HEK293 (cell line): ENCODE results near the gene KLHL13.

ENCODE experiments used
- CTCF ChIA-PET: fragments of 350-600 bp; formaldehyde crosslinking; extraction: SDS; loops from one replicate; lab custom pipeline; 2021; ENCODE audit warnings: antibody characterized with exemption; lab: Yijun Ruan, JAX
- POLR2A ChIA-PET: fragments of 300-600 bp; formaldehyde crosslinking; extraction: SDS; loops from one replicate; lab custom pipeline; 2020; ENCODE audit warnings: antibody characterized with exemption, inconsistent platforms; lab: Yijun Ruan, JAX
- H3K27ac ChIP-seq: fragments of 200-500 bp; sonication (Bioruptor generic); 2 replicates; pipeline ENCODE4 v1.5.1; 2014; ENCODE audit warnings: low read depth, low read length, control low read depth, inconsistent platforms; ENCODE audit errors: extremely low read depth
- H3K36me3 ChIP-seq, 2 experiments: fragments of 200-500 bp in 1 of 2; sonication (Bioruptor generic) in 1 of 2; 1 replicate in 1 of 2; 2 replicates in 1 of 2; pipeline ENCODE4 v1.5.1; 2014 to 2017; ENCODE audit warnings: inconsistent platforms in 2 of 2, low read length in 2 of 2; ENCODE audit not compliant: control insufficient read depth in 2 of 2, insufficient read depth in 1 of 2
- H3K4me1 ChIP-seq: fragments of 200-500 bp; sonication (Bioruptor generic); 2 replicates; pipeline ENCODE4 v1.5.1; 2014; ENCODE audit warnings: mild to moderate bottlenecking, low read length, inconsistent platforms; ENCODE audit not compliant: control insufficient read depth, insufficient read depth
- H3K4me3 ChIP-seq: 2 replicates; pipeline ENCODE4 v1.5.1; 2011; ENCODE audit warnings: low read depth, mild to moderate bottlenecking, control low read depth, low read length, moderate library complexity
- H3K9me3 ChIP-seq: fragments of 200-500 bp; sonication (Bioruptor generic); 2 replicates; pipeline ENCODE4 v1.5.1; 2014; ENCODE audit warnings: low read depth, low read length, inconsistent platforms; ENCODE audit not compliant: control insufficient read depth, insufficient read depth
- BCL11B ChIP-seq: fragments of 450-650 bp; formaldehyde crosslinking; IDR thresholded peaks from 2 replicates; pipeline ENCODE4 v1.5.1; 2016; ENCODE audit warnings: low read depth, missing biosample characterization, missing genetic modification characterization
- FEZF1 ChIP-seq: fragments of 450-650 bp; formaldehyde crosslinking; IDR thresholded peaks from 2 replicates; pipeline ENCODE4 v1.5.1; 2016; ENCODE audit warnings: missing biosample characterization, missing genetic modification characterization
- KLF17 ChIP-seq: fragments of 450-650 bp; formaldehyde crosslinking; IDR thresholded peaks from 2 replicates; pipeline ENCODE4 v1.5.1; 2016; ENCODE audit warnings: missing biosample characterization, missing genetic modification characterization
- KLF7 ChIP-seq: fragments of 450-650 bp; formaldehyde crosslinking; IDR thresholded peaks from 2 replicates; pipeline ENCODE4 v1.5.1; 2016; ENCODE audit warnings: missing biosample characterization, missing genetic modification characterization, borderline replicate concordance
- SALL2 ChIP-seq: fragments of 450-650 bp; formaldehyde crosslinking; IDR thresholded peaks from 2 replicates; pipeline ENCODE4 v1.5.0; 2017; ENCODE audit warnings: missing biosample characterization, mild to moderate bottlenecking, missing genetic modification characterization, borderline replicate concordance
- YY1 ChIP-seq: fragments of 450-650 bp; formaldehyde crosslinking; IDR thresholded peaks from 2 replicates; pipeline ENCODE4 v1.5.1; 2018; ENCODE audit warnings: missing biosample characterization, missing genetic modification characterization
- ZNF10 ChIP-seq: fragments of 450-650 bp; formaldehyde crosslinking; IDR thresholded peaks from 2 replicates; pipeline ENCODE4 v1.5.1; 2017; ENCODE audit warnings: missing biosample characterization, missing genetic modification characterization
- ZNF169 ChIP-seq: fragments of 450-650 bp; formaldehyde crosslinking; IDR thresholded peaks from 2 replicates; pipeline ENCODE4 v1.5.1; 2016; ENCODE audit warnings: missing biosample characterization, missing genetic modification characterization
- ZNF18 ChIP-seq: fragments of 450-650 bp; formaldehyde crosslinking; IDR thresholded peaks from 2 replicates; pipeline ENCODE4 v1.5.1; 2016; ENCODE audit warnings: missing biosample characterization, missing genetic modification characterization
- ZNF248 ChIP-seq: fragments of 450-650 bp; formaldehyde crosslinking; IDR thresholded peaks from 2 replicates; pipeline ENCODE4 v1.5.1; 2017; ENCODE audit warnings: missing biosample characterization, missing genetic modification characterization
- ZNF335 ChIP-seq: fragments of 450-650 bp; formaldehyde crosslinking; conservative IDR thresholded peaks from 2 replicates; pipeline ENCODE4 v1.5.1; 2016; ENCODE audit warnings: missing biosample characterization, missing genetic modification characterization
- ZNF362 ChIP-seq: fragments of 450-650 bp; formaldehyde crosslinking; IDR thresholded peaks from 2 replicates; pipeline ENCODE4 v1.5.1; 2016; ENCODE audit warnings: missing biosample characterization, missing genetic modification characterization
- ZNF394 ChIP-seq: fragments of 450-650 bp; formaldehyde crosslinking; IDR thresholded peaks from 2 replicates; pipeline ENCODE4 v1.5.1; 2016; ENCODE audit warnings: missing biosample characterization, missing genetic modification characterization, mild to moderate bottlenecking, moderate library complexity, borderline replicate concordance
- ZNF433 ChIP-seq: fragments of 450-650 bp; formaldehyde crosslinking; IDR thresholded peaks from 2 replicates; pipeline ENCODE4 v1.5.1; 2016; ENCODE audit warnings: missing biosample characterization, missing genetic modification characterization, low read depth
- ZNF785 ChIP-seq: fragments of 450-650 bp; formaldehyde crosslinking; IDR thresholded peaks from 2 replicates; pipeline ENCODE4 v1.5.1; 2016; ENCODE audit warnings: missing biosample characterization, missing genetic modification characterization
- ZNF830 ChIP-seq: fragments of 450-650 bp; IDR thresholded peaks from 2 replicates; pipeline ENCODE4 v1.5.0; 2018; ENCODE audit warnings: missing biosample characterization, missing genetic modification characterization, low read depth, mild to moderate bottlenecking, moderate library complexity
- ZSCAN23 ChIP-seq: fragments of 450-650 bp; formaldehyde crosslinking; IDR thresholded peaks from 2 replicates; pipeline ENCODE4 v1.5.1; 2016; ENCODE audit warnings: missing biosample characterization, missing genetic modification characterization
- TF ChIP-seq, protein P1 (sequence below): fragments of 450-650 bp; formaldehyde crosslinking; IDR thresholded peaks from 2 replicates; pipeline ENCODE4 v1.5.1; 2016; ENCODE audit warnings: missing biosample characterization, missing genetic modification characterization
- TF ChIP-seq, protein P2 (sequence below): fragments of 450-650 bp; formaldehyde crosslinking; IDR thresholded peaks from 2 replicates; pipeline ENCODE4 v1.5.0; 2017; ENCODE audit warnings: missing biosample characterization, missing genetic modification characterization, borderline replicate concordance
- TF ChIP-seq, protein P3 (sequence below): fragments of 450-650 bp; formaldehyde crosslinking; IDR thresholded peaks from 2 replicates; pipeline ENCODE4 v1.5.1; 2016; ENCODE audit warnings: missing biosample characterization, missing genetic modification characterization

KLHL13 gene

GRCh38 chrX:117992192-117992723 is 124.4 kb downstream of the KLHL13 start:
- POLR2A ChIA-PET = interaction anchor here (0.6 to 0.7 kb wide), 2 partner anchors 233 to 366 kb away, joined by 3 to 5 read pairs; no protein-coding TSS in a partner anchor

GRCh38 chrX:117990438-117990837 is 126.2 kb downstream of the KLHL13 start:
- Histone ChIP-seq H3K4me3 (no peak overlapping the region), H3K27ac (no peak overlapping the region), H3K4me1 (peaks cover 6% of the 10 kb centered on the region; the same call in 1 of the 2 replicates), H3K36me3 (no peaks in the 10 kb centered on the region), H3K9me3 (no peaks in the 10 kb centered on the region)
- POLR2A ChIA-PET = no interaction called here
- CTCF ChIA-PET = no interaction called here
- TF ChIP-seq, protein P1, sequence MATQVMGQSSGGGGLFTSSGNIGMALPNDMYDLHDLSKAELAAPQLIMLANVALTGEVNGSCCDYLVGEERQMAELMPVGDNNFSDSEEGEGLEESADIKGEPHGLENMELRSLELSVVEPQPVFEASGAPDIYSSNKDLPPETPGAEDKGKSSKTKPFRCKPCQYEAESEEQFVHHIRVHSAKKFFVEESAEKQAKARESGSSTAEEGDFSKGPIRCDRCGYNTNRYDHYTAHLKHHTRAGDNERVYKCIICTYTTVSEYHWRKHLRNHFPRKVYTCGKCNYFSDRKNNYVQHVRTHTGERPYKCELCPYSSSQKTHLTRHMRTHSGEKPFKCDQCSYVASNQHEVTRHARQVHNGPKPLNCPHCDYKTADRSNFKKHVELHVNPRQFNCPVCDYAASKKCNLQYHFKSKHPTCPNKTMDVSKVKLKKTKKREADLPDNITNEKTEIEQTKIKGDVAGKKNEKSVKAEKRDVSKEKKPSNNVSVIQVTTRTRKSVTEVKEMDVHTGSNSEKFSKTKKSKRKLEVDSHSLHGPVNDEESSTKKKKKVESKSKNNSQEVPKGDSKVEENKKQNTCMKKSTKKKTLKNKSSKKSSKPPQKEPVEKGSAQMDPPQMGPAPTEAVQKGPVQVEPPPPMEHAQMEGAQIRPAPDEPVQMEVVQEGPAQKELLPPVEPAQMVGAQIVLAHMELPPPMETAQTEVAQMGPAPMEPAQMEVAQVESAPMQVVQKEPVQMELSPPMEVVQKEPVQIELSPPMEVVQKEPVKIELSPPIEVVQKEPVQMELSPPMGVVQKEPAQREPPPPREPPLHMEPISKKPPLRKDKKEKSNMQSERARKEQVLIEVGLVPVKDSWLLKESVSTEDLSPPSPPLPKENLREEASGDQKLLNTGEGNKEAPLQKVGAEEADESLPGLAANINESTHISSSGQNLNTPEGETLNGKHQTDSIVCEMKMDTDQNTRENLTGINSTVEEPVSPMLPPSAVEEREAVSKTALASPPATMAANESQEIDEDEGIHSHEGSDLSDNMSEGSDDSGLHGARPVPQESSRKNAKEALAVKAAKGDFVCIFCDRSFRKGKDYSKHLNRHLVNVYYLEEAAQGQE (tag by site-specific recombination) = no peak
- TF ChIP-seq ZSCAN23 (tag by site-specific recombination) (no peak), BCL11B (tag by site-specific recombination) (no peak), ZNF248 (tag by site-specific recombination) (no peak), FEZF1 (tag by site-specific recombination) (no peak)

More at GRCh38 chrX:117992192-117992723, 124.4 kb downstream of the KLHL13 start:
- Histone ChIP-seq H3K36me3 (no peaks in the 10 kb centered on the region), H3K27ac (no peak overlapping the region), H3K4me3 (no peak overlapping the region), H3K4me1 (peaks cover 6% of the 10 kb centered on the region; the same call in 1 of the 2 replicates), H3K9me3 (no peaks in the 10 kb centered on the region)
- TF ChIP-seq, protein P2, sequence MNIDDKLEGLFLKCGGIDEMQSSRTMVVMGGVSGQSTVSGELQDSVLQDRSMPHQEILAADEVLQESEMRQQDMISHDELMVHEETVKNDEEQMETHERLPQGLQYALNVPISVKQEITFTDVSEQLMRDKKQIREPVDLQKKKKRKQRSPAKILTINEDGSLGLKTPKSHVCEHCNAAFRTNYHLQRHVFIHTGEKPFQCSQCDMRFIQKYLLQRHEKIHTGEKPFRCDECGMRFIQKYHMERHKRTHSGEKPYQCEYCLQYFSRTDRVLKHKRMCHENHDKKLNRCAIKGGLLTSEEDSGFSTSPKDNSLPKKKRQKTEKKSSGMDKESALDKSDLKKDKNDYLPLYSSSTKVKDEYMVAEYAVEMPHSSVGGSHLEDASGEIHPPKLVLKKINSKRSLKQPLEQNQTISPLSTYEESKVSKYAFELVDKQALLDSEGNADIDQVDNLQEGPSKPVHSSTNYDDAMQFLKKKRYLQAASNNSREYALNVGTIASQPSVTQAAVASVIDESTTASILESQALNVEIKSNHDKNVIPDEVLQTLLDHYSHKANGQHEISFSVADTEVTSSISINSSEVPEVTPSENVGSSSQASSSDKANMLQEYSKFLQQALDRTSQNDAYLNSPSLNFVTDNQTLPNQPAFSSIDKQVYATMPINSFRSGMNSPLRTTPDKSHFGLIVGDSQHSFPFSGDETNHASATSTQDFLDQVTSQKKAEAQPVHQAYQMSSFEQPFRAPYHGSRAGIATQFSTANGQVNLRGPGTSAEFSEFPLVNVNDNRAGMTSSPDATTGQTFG (tag by site-specific recombination) = no peak
- TF ChIP-seq ZNF18 (tag by site-specific recombination) (no peak), YY1 (no peak), ZNF10 (tag by site-specific recombination) (no peak), ZNF394 (tag by site-specific recombination) (no peak), KLF17 (tag by site-specific recombination) (no peak), ZNF335 (tag by site-specific recombination) (no peak), SALL2 (no peak), ZNF830 (tag by site-specific recombination) (no peak), ZNF362 (tag by site-specific recombination) (no peak), ZNF433 (tag by site-specific recombination) (no peak), KLF7 (tag by site-specific recombination) (no peak), ZNF785 (tag by site-specific recombination) (no peak), ZNF169 (tag by site-specific recombination) (no peak)
- TF ChIP-seq, protein P3, sequence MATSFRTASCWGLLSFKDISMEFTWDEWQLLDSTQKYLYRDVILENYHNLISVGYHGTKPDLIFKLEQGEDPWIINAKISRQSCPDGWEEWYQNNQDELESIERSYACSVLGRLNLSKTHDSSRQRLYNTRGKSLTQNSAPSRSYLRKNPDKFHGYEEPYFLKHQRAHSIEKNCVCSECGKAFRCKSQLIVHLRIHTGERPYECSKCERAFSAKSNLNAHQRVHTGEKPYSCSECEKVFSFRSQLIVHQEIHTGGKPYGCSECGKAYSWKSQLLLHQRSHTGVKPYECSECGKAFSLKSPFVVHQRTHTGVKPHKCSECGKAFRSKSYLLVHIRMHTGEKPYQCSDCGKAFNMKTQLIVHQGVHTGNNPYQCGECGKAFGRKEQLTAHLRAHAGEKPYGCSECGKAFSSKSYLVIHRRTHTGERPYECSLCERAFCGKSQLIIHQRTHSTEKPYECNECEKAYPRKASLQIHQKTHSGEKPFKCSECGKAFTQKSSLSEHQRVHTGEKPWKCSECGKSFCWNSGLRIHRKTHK (tag by site-specific recombination) = no peak
- CTCF ChIA-PET = interaction anchor here (0.5 to 2.6 kb wide), 10 partner anchors 8 to 374 kb away, joined by 3 to 13 read pairs (median 4); no protein-coding TSS in a partner anchor
